ENCODE results near the gene FRMPD4.

FRMPD4 gene

GRCh38 chrX:12301288-12301687 is 163.0 kb downstream of the FRMPD4 start:
- no peak for DNase-seq (ENCODE audit: low spot score)

DNA sequence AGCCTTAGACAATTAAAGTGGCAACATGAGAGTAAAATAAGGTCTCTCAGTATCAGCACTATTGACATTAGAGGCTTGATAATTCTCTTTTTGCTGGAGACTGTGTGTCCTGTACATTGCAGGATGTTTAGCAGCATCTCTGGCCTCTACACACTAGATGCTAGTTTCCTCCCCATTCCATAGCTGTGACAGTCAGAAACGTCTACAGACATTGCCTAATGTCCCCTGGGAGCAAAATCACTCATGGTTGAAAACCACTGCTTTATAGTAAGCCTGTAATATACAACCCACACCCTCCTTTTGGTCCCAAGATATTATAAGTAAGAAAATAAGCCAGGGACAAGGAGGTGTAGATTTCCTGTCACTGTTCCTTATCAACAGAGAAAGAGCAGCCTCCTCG is 166.0 kb downstream of the FRMPD4 start:
- DNase-seq (ENCODE audit: low spot score), result no peak

DNA sequence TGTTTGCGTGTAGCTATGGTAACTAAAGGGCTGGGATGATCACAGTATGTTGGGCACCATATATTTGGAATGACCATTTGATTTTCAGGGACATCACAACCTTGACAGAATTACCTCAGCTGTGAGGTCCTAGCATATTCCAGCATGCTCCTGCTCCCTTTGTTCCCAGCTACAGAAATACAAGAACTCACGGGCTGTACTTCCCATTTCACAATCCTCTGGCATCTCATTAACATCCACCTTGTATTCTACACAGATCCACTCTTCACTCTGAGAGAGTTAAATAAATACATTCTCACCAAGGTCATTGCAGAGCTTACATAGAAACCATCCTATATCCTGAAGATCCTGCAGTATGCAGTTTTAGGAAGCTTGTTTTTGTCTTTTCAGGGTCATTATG is 169.7 kb downstream of the FRMPD4 start:
- DNase-seq (ENCODE audit: low spot score), result no peak

DNA sequence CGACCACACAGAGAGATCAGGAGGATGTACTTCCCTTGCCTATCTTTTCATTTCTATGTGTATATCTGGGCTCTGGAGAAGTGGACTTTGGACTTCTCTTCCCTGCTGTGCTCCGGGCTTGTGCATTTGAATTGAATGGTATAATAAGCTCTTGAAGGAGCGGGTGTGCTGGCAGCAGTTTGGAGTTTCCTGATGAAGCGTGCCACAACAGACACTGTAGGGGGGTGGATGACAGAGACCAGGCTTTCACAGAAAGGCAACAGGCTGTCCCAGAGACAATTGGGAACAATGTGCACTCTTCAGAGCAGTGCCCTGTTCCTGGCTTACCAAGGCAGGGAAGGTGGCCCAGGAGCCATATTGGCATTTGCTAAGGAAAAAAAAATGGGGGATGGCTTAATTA is 170.1 kb downstream of the FRMPD4 start:
- peak; percentile 24 for DNase-seq (ENCODE audit: low spot score)

- no peak for DNase-seq (ENCODE audit: low spot score)
Observed at GRCh38 chrX:12309040-12309743, 170.9 kb downstream of the FRMPD4 start.

- no peak for DNase-seq (ENCODE audit: low spot score)
Observed at GRCh38 chrX:12309744-12310076, 171.4 kb downstream of the FRMPD4 start.

DNA sequence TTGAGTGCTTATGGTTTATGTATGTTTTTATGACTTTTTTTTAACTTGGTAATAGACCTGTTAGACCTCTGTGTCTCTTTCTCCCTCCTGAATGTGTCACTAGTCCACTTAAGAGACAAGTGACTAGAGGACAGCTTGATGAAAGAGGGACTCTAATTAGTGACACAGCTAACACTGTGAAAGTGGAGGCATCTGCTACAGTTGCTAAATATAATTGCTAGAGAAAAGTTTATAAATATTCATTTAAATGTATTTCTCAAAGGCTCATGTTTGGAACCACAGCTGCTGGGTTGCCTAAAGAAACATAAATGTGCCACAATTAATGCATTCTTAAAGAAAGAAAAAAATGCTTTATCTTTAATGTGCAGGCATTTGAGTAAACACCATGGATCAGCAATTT is 176.4 kb downstream of the FRMPD4 start:
- no peak for DNase-seq (ENCODE audit: low spot score)

DNA sequence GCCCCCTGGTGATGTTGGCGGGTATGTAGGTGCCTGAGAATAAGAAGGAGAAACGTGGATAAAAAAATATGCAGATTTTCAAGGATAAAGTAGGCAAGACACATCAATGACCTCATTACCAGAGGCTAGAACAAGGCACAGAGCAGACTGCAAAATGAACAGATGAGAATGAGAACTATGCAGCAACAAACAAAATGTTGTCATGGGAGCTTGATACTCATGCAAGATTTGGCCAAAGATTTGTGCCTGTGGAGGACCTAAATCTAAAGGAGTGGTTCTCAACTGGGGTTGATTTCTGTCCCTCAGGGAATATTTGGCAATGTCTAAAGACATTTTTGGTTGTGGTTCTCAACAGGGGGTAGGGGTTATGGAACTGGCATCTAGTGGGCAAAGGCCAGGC is 177.3 kb downstream of the FRMPD4 start:
- DNase-seq (ENCODE audit: low spot score), result no peak

- no peak for DNase-seq (ENCODE audit: low spot score)
Observed at GRCh38 chrX:12319003-12319519, 180.8 kb downstream of the FRMPD4 start.

- DNase-seq (ENCODE audit: low spot score), result no peak
Observed at GRCh38 chrX:12319992-12320391, 181.7 kb downstream of the FRMPD4 start.

DNA sequence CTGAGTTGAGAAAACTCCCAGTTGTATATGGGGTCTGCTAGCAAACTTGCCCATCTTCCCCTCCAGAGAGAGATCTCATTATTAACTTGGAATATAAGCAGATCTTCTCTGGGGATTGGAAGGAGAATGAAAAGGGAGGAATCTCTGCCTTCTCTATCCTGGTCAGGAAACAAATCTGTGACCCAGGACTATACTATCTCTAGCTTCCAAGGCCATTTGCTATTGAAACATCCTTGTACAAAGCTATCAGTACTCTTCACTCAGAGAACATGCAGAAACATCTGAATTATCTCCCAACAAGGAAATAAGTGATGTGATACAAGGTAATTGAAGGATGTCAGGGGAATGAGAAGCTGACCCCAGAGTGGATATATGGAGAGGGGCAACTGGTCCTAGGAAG is 183.8 kb downstream of the FRMPD4 start:
- no peak for DNase-seq (ENCODE audit: low spot score)

DNA sequence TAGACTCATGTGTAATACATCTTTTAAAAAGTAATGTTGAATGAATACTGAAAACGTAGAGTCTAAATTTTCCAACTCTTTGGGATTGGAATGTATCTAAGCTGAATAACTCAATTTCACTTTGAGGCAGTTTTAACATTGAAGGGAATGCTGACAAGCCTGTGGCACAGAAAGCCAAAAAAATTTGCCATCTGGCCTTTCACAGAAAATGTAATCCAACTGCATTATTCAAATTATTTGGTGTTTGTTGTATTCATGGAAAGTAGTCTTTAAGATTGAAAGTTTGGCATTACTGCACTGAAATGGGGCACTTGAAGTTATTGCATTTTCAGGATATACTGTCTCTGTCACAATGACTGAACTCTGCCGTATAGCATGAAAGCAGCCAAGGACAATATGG is 186.9 kb downstream of the FRMPD4 start:
- no peak for DNase-seq (ENCODE audit: low spot score)

DNA sequence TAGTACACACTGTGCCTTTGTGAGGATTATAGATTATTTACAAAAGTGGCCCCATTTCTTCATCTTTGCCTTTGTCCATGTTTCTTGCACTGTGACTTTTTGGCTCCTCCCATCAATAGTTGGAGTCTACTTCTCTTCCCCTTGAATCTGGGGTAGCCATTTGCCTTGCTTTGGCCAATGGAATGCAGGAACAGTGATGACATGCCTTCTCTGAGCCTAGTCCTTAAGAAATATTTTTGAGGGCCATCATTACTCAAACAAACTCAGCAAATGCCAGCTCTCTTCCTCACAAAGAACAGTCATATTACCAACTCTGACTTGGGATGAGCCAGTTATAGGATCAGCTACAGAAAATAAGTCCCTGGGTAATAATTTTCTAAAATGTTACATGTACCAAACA is 189.6 kb downstream of the FRMPD4 start:
- no peak for DNase-seq (ENCODE audit: low spot score)

GRCh38 chrX:12329476-12329875 is 191.2 kb downstream of the FRMPD4 start:
- no peak for DNase-seq (ENCODE audit: low spot score)

DNA sequence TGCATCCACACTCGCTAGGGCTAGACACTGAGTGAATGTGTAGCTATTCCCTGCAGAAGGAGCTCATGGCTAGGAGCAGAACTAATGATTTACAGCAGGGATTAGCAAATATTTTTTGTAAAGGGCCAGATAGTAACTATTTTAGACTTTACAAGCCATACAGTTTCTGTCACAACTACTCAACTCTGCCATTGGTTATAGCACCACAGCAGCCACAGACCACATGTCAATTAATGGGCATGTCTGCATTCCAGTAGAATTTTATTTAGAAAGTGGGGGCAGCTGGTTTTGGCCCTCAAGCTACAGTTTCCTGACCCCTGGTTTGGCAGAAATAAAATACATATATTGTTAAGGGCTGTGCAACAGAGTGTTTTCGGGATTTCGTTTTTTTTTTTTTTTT is 192.6 kb downstream of the FRMPD4 start:
- DNase-seq (ENCODE audit: low spot score), result no peak

GRCh38 chrX:12332786-12333347 is 194.6 kb downstream of the FRMPD4 start:
- no peak for DNase-seq (ENCODE audit: low spot score)

- DNase-seq (ENCODE audit: low spot score), result no peak
Observed at GRCh38 chrX:12339921-12340320, 201.6 kb downstream of the FRMPD4 start.

DNA sequence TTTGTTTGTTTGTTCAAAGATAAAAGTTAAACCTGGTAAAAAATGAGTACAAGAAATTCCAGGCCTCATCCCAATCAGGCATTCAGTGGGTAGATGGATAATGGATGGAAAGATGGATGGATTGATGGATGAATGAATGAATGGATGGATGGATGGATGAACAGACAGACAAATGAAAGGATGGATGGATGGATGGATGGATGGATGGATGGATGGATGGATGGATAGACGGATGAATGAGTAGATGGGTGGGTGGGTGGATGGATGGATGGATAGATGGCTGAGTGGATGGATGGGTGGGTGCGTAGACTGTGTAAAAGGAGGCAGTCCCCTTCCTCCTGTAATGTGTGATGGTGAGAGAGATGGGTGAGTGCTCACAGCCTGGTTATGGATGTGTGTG is 206.7 kb downstream of the FRMPD4 start:
- DNase-seq (ENCODE audit: low spot score), result no peak

DNA sequence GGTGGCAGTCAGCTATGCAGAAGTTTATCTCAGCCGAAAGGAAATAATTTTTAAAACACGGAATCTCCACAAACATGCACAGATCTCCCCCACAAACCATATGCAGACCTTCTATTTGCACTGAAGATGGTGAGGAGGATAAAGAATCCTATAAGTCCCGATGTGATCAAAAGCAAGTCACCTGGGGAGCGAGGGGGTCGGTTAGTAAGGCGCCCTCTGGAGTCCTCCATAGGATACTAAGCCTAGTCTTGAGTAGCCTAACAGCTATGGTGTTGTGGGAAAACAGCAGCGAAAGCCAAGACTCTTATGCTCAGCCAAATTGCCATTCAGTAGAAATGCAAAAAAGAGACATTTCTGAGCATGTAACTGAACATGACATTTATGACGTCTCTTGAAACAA is 210.9 kb downstream of the FRMPD4 start:
- DNase-seq (ENCODE audit: low spot score), result no peak

- DNase-seq (ENCODE audit: low spot score), result no peak
Observed at GRCh38 chrX:12352922-12353321, 214.6 kb downstream of the FRMPD4 start.

DNA sequence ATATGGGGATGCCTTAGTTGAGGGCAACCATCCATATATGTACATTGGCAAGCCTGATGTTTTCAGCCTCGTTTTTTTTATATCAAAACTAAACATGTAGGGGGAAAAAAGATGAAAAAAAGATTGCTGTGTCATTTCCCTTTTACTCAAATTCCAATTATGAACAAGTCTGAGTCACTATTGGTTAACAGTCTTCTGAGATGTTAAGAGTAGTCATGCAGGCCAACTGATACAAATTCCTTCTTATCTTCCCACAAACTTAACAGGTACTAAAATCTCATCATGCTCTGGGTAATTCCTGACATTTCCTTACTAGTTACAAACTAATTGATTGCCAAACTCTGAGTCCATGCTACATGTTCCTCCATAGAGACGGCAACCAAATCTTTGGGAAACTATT is 222.1 kb downstream of the FRMPD4 start:
- no peak for DNase-seq (ENCODE audit: low spot score)

GRCh38 chrX:12360986-12361598 is 222.8 kb downstream of the FRMPD4 start:
- DNase-seq (ENCODE audit: low spot score), result no peak

DNA sequence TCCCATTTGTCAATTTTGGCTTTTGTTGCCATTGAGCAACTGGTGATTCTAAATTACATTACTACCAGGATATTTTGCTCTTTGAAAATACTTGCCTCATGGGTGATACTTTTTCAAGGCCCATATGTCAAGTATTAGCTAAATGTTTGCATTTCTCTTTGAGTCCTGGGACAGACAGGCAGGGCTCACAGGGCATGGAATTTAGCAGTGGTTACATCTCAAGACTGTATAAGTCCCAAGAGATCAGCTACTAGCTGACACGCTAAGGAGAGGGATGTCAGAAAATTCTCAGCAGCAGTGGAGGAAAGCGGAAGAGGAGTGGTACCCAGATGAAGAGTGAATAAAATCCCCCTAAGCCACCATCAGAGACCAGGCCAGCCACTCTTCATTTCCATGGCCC is 224.9 kb downstream of the FRMPD4 start:
- no peak for DNase-seq (ENCODE audit: low spot score)

DNA sequence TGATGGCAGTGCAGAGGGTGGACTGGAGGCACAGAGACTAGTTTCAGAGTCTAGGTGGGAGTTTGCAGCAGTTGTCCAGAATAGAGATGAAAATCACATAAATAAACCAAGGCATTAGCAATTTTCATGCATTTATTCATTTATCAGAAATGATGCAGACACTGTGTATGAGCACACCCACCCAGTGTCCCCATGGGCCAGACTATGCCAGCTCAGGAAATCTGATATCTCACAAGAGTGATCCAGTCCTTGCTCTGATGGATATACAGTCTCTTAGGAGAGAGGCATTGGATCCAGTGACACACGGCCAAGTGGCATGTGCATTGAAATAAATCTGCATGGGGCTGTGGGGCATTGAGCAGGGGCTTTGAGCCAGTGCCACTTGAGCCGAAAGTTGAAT is 228.2 kb downstream of the FRMPD4 start:
- no peak for DNase-seq (ENCODE audit: low spot score)
